Measurements from ENCODE around the gene DEPDC5.
A peak's percentile ranks its signal among the peaks of the same experiment; 100 is the strongest.
"Not testable (repeated sequence)": the region's sequence is repeated elsewhere in the genome, so short reads cannot be mapped to it uniquely, and the experiment has no call there.

DEPDC5 gene

GRCh38 chr22:31749636-31750364 lies 4.0 kb upstream of the DEPDC5 start, which contains the start of gene PRR14L:
Gene PRR14L (minus strand): TSS chr22:31750132. CDS start chr22:31738860, 11,272 bp downstream.
- DNase-seq, result peak; percentile 97

- no peak for DNase-seq
These were observed 3.2 kb upstream of the DEPDC5 start for GRCh38 chr22:31750365-31751284.

- no peak for DNase-seq
These were observed 1.5 kb upstream of the DEPDC5 start for GRCh38 chr22:31752096-31752847.

- DNase-seq, result peak; percentile 25 to 54
These were observed 700 bp upstream of the DEPDC5 start for GRCh38 chr22:31753005-31753633.

- DNase-seq, result no peak
These were observed 994 bp downstream of the DEPDC5 start for GRCh38 chr22:31754813-31755212.

- DNase-seq, result no peak
These were observed 3.4 kb downstream of the DEPDC5 start for GRCh38 chr22:31757265-31757664.

GRCh38 chr22:31758860-31759259 lies 5.0 kb downstream of the DEPDC5 start:
- not testable (repeated sequence) for DNase-seq

- DNase-seq, result no peak
These were observed 11.0 kb downstream of the DEPDC5 start for GRCh38 chr22:31764785-31765184.

GRCh38 chr22:31768422-31769059 lies 14.7 kb downstream of the DEPDC5 start:
- no peak for DNase-seq

- DNase-seq, result no peak
These were observed 19.6 kb downstream of the DEPDC5 start for GRCh38 chr22:31773416-31773815.

GRCh38 chr22:31776231-31776630 lies 22.4 kb downstream of the DEPDC5 start:
- no peak for DNase-seq

GRCh38 chr22:31789803-31790202 lies 36.0 kb downstream of the DEPDC5 start:
- DNase-seq, result no peak

- DNase-seq, result peak in 1 of 2 donors; percentile 0
These were observed 36.4 kb downstream of the DEPDC5 start for GRCh38 chr22:31790240-31790639.

GRCh38 chr22:31799358-31799757 lies 45.5 kb downstream of the DEPDC5 start:
- not testable (repeated sequence) for DNase-seq

- no peak for DNase-seq
These were observed 46.2 kb downstream of the DEPDC5 start for GRCh38 chr22:31800065-31800464.

- not testable (repeated sequence) for DNase-seq
These were observed 47.0 kb downstream of the DEPDC5 start for GRCh38 chr22:31800861-31801260.

- no peak for DNase-seq
These were observed 48.8 kb downstream of the DEPDC5 start for GRCh38 chr22:31802575-31802974.

GRCh38 chr22:31806751-31807150 lies 52.9 kb downstream of the DEPDC5 start:
- no peak for DNase-seq

GRCh38 chr22:31812977-31813605 lies 59.3 kb downstream of the DEPDC5 start:
- DNase-seq, result no peak

- not testable (repeated sequence) for DNase-seq
These were observed 60.1 kb downstream of the DEPDC5 start for GRCh38 chr22:31813898-31814297.

- no peak for DNase-seq
These were observed 61.1 kb downstream of the DEPDC5 start for GRCh38 chr22:31814942-31815341.

All from hippocampal formation (tissue), 2 donors.